Measurements from ENCODE around the gene C2orf72. TPM values are rescaled to one million over a fixed set of nuclear protein-coding genes. Genes with fewer than 3 reads are reported as not detected.

Gene C2orf72
- total and polyA plus RNA-seq, 10 of the 15 experiments (the other 5 are each of a cell fraction or from before 2014, with no cell fraction given): under 0.01 to 0.29 (median 0.10) TPM; not detected in 6

DNA sequence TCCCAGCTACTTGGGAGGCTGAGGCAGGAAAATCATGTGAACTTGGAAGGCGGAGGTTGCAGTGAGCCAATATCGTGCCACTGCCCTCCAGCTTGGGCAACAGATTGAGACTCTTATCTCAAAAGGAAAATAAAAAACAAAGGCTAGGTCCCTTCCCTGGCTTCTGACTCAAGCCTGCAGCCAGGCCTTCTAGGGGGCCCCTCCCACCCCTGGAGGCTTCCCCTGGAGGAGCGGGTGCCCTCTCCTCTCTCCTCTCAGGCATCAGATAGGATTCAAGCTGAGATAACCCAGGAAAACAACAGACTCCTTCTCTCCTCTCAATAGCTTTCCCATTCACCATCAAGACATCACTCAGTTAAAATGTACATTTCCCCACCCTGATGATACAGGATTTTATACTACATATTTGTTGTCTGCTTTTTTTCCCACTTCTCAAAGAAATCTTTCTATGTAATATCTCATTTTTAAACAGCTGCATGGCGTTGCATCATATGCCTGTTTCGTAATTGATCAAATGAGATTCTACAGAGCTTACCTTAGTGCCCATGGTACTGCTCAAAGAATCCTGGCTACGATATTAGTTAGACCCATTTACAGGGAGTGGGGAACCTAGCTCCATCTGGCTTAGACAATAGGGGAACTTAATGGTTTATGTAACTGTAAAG is 20.6 kb upstream of the C2orf72 start:
- Histone ChIP-seq H3K27ac (ENCODE audit: control insufficient read depth, insufficient read depth) (no peak overlapping the region), H2AFZ (ENCODE audit: control insufficient read depth, low read depth, low read length) (no peak overlapping the region), H3K4me3 (no peak overlapping the region), H4K20me1 (ENCODE audit: control insufficient read depth, insufficient read depth) (no peaks in the 10 kb centered on the region), H3K36me3 (ENCODE audit: control insufficient read depth in 2 of 2, insufficient read depth in 2 of 2, low read length in 1 of 2) (no peaks in the 10 kb centered on the region), H3K27me3 (replicated peaks in 1 of 2; ENCODE audit: control insufficient read depth in 2 of 2, insufficient read depth in 2 of 2, low read length in 1 of 2) (peaks cover 0 to 2% of the 10 kb centered on the region in 2 experiments; a peak in 3 of 4 replicates), H3K4me1 (ENCODE audit: control insufficient read depth, insufficient read depth, low read length) (no peaks in the 10 kb centered on the region), H3K4me2 (ENCODE audit: control insufficient read depth, insufficient read depth) (no peak overlapping the region), H3K9me3 (replicated peaks; ENCODE audit: control insufficient read depth, insufficient read depth, low read length) (no peaks in the 10 kb centered on the region), H3K79me2 (ENCODE audit: control insufficient read depth, insufficient read depth, low read length) (no peaks in the 10 kb centered on the region), H3K9ac (ENCODE audit: control insufficient read depth, insufficient read depth, low read length) (no peak overlapping the region)
- DNase-seq (ENCODE audit: low read depth, low spot score): no peak
- TF ChIP-seq SUPT20H (IDR thresholded peaks at IDR 0.05; ENCODE audit: borderline replicate concordance, control insufficient read depth, low read depth, low read length): no peak
- TF ChIP-seq, protein P1, sequence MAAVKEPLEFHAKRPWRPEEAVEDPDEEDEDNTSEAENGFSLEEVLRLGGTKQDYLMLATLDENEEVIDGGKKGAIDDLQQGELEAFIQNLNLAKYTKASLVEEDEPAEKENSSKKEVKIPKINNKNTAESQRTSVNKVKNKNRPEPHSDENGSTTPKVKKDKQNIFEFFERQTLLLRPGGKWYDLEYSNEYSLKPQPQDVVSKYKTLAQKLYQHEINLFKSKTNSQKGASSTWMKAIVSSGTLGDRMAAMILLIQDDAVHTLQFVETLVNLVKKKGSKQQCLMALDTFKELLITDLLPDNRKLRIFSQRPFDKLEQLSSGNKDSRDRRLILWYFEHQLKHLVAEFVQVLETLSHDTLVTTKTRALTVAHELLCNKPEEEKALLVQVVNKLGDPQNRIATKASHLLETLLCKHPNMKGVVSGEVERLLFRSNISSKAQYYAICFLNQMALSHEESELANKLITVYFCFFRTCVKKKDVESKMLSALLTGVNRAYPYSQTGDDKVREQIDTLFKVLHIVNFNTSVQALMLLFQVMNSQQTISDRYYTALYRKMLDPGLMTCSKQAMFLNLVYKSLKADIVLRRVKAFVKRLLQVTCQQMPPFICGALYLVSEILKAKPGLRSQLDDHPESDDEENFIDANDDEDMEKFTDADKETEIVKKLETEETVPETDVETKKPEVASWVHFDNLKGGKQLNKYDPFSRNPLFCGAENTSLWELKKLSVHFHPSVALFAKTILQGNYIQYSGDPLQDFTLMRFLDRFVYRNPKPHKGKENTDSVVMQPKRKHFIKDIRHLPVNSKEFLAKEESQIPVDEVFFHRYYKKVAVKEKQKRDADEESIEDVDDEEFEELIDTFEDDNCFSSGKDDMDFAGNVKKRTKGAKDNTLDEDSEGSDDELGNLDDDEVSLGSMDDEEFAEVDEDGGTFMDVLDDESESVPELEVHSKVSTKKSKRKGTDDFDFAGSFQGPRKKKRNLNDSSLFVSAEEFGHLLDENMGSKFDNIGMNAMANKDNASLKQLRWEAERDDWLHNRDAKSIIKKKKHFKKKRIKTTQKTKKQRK (IDR thresholded peaks at IDR 0.05; ENCODE audit: low read depth, low read length): no peak
- no peak for TF ChIP-seq SRF (IDR thresholded peaks at IDR 0.05; ENCODE audit: low read depth in 2 of 2, low read length in 2 of 2)
- TF ChIP-seq POU2F2 (IDR thresholded peaks at IDR 0.05; ENCODE audit: borderline replicate concordance, low read depth, low read length): no peak
- no peak for TF ChIP-seq YY1 (IDR thresholded peaks at IDR 0.05; ENCODE audit: low read depth, low read length)
- no peak for TF ChIP-seq RELA (IDR thresholded peaks at IDR 0.05; ENCODE audit: borderline replicate concordance, partially characterized antibody)
- no peak for TF ChIP-seq NR2C1 (IDR thresholded peaks at IDR 0.05)
- no peak for TF ChIP-seq ZNF24 (IDR thresholded peaks at IDR 0.05)
- WGBS (ENCODE audit: insufficient coverage, insufficient replicate concordance, low lambda C conversion rate, missing lambda C conversion rate): 34% methylated on average over 6 of the region's 6 CpGs
- intact Hi-C loops (cut with micrococcal nuclease; ENCODE audit: unreplicated experiment): no loop called here
- ChIA-PET SMC1A (ENCODE audit: uncharacterized antibody, unreplicated experiment) (interaction anchor here (0.7 to 1.3 kb wide), 2 partner anchors 9 to 124 kb away, joined by 4 read pairs; no protein-coding TSS in a partner anchor), RAD21 (ENCODE audit: unreplicated experiment) (interaction anchor here (0.6 to 1.5 kb wide), 2 partner anchors 192 to 411 kb away, joined by 3 to 4 read pairs; no protein-coding TSS in a partner anchor), CTCF (interaction anchor here (1.2 to 2.1 kb wide), 3 partner anchors 10 to 192 kb away, joined by 3 to 6 read pairs (median 6); no protein-coding TSS in a partner anchor), POLR2A (no interaction called here)
- no peak for FAIRE-seq
- no peak for ATAC-seq
- no TSS peak for BruUV-seq (replicated peaks)
- in situ Hi-C loops (cut with MboI): no loop called here

All from GM12878 (cell line).